Inflammatory macrophage treated with lipopolysaccharide for 4 hours (primary cell): ENCODE data around the gene HTRA3.

Experiments used
- DNase-seq: peaks from one replicate; pipeline ENCODE4 v3.0.0-alpha.2; 2020

The HTRA3 gene

DNA sequence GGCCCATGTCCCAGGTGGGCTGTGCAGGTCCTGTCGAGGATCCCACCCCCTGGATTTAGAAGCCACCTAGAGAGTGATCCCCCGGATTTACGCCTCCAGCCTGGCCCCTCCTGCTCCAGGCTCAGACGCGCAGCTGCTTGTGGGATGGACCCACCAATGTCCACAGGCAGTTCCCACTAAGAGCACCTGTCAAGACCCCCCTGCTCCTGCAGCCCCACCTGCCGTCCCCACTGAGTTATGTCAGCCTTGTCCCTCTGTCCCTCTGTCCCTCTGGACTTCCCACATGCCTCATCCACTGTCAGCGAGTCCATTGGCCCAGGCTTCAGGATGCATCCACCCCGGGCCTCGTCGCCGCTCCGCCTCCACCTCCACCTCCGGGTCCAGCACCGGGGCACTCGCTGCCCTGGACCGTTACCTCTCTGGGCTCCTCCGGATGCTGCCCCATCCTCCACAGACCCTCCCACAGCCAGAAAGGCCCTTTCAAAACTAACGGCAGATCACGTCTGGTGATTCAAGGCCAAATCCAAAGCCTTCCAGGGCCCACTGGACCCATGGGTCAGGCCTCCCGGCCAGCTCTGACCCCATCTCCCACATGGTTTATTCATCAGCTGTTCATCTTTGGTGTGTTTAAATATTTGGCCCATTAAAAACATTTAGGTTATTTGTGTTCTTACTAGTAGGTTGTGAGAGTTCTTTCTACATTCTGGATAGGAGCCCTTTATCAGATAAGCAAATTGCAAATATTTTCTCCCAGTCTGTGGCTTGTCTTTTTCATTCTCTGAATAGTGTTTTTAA, 28.3 kb downstream of the HTRA3 start:
- no peak for DNase-seq

DNA sequence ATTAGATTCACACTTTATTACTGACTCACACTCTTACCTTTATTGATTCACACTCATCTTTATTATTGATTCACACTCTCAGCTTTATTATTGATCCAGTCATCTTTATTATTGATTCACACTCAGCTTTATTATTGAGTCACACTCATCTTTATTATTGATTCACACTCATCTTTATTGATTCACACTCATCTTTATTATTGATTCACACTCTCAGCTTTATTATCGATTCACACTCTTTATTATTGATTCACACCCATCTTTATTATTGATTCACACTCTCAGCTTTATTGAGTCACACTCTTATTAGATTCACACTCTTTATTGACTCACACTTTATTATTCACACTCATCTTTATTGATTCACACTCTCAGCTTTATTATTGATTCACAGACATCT, 31.3 kb downstream of the HTRA3 start:
- no peak for DNase-seq

DNA sequence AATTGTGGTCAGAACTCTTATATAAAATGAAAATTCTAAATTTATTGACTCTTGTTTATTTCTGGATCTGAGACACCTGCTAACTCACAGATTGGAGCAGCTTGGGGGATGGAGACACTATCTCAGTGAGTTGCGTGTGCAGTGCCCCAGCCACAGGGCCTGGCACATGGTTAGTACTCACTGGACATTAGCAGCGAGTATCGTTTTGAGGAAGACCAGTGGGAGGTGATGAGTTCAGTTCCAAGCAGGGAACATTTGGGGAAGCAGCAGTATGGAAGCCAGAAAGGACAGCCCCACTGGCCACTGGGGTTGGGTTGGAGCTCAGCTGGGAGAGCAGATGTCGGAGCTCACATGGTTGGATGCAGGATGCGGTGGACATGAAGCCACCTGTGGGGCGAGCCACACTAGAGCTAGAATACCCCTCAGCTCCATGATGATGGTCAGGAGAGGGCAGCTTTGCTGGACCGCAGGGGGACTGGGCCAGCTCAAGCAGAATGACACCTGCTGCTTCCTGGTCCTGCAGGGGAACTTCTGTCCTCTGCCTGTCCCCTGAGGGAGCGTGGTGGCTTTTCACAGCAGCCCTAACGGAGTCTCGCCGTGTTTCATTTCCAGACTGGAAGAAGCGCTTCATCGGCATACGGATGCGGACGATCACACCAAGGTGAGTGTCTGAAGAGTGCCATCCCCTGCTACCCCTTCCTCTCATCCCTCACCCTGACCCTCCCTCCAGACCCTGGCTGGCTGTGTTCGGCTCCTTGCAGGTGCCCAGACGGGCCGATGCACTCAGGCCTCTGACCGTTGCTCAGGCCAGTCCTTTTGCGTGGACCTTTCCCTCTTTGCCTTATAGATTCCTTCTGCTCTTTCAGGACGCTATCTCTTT, 32.5 kb downstream of the HTRA3 start:
- DNase-seq = peak; percentile 48

DNA sequence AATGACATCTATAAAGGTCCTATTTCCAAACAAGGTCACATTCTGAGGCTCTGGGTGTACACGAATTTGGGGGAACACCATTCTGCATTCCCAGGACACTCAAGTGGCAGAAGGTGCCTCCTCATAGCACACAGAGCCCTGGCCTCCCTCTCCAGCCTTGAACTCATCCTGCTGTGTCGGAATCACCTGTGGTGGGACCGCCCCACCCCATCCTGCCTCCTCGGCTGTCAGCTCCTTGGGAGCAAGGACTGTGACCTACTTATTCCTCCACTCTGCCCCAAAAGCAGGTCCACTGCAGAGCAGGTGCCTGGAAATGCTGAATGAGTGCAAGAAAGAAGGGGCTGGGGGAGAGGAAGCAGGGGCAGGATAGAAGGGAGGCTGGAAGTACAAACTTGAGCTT, 33.5 kb downstream of the HTRA3 start:
- no peak for DNase-seq

DNA sequence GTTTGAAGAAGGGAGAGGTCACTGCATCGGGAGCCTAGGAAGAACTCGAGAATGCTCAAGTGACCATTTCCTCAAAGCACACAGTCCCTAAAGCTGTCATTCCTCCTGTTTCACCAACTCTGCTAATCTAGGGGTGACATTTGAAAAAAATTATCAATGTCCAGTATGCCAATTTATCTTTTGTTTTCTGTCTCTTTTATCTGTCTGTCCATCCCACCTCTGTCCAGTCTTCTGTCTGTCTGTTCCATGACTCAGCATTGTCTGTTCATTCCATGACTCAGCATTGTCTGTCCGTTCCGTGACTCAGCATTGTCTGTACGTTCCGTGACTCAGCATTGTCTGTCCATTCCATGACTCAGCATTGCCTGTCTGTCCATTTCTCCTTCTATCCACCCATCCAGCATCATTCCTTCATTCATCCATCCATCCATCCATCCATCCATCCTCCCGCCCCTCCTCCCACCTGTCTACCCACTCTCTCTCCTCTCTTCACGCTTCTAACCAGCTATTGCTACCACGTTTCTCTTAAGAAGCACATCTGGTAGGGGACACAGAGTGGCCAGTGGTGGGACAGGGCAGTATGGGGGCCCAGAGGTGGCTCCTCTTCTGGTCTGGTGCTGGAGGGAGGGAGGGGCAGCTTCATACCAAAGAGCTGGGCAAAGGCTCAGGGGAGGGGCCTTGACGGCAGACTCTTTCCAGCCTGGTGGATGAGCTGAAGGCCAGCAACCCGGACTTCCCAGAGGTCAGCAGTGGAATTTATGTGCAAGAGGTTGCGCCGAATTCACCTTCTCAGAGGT, 34.1 kb downstream of the HTRA3 start:
- DNase-seq = peak; percentile 67

DNA sequence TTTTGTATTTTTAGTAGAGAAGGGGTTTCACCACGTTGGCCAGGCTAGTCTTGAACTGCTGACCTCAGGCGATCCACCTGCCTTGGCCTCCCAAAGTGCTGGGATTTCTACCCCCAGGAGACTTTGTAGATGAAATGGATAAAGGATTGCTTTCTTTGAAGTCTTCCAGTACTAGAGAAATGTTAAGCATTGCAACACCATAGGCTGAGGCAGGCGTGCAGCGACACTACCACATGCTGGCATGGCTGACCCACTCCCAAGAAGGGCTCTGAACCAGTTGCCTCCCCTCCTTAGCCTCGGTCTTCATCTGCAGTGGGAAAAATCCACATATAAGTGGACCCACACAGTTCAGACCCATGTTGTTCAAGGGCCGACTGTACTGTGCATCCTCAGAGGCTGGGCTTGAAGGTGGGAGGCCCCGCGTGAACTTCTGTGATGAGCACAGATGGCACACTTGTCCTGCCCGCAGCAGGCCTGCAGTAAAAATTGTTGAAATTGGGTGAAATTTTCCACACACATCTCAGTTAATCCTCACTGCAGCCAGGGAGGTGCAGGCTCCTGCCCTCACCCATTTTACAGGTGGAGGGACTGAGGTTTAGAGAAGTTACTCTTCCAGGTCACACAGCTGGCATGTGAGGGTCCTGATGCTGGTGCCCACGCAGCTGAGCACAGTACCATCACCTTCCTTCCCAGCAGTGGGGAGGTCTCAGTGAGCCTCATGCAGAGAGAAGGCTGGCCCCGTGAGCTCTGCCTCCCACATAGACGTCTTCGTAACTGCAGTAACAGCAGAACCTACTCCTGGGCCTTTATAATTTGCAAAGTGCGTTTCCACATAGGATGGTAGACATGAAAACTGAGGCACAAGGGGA, 35.5 kb downstream of the HTRA3 start:
- no peak for DNase-seq

DNA sequence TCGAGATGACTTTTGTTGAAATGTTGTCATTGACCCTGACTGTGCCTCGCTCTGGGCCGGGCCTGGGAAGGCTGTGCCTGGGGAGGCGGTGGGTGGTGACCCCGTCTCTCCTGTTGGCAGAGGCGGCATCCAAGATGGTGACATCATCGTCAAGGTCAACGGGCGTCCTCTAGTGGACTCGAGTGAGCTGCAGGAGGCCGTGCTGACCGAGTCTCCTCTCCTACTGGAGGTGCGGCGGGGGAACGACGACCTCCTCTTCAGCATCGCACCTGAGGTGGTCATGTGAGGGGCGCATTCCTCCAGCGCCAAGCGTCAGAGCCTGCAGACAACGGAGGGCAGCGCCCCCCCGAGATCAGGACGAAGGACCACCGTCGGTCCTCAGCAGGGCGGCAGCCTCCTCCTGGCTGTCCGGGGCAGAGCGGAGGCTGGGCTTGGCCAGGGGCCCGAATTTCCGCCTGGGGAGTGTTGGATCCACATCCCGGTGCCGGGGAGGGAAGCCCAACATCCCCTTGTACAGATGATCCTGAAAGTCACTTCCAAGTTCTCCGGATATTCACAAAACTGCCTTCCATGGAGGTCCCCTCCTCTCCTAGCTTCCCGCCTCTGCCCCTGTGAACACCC, 36.4 kb downstream of the HTRA3 start:
- no peak for DNase-seq

DNA sequence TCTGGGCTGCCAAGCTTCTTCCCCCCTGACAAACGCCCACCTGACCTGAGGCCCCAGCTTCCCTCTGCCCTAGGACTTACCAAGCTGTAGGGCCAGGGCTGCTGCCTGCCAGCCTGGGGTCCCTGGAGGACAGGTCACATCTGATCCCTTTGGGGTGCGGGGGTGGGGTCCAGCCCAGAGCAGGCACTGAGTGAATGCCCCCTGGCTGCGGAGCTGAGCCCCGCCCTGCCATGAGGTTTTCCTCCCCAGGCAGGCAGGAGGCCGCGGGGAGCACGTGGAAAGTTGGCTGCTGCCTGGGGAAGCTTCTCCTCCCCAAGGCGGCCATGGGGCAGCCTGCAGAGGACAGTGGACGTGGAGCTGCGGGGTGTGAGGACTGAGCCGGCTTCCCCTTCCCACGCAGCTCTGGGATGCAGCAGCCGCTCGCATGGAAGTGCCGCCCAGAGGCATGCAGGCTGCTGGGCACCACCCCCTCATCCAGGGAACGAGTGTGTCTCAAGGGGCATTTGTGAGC, 37.0 kb downstream of the HTRA3 start:
- no peak for DNase-seq

DNA sequence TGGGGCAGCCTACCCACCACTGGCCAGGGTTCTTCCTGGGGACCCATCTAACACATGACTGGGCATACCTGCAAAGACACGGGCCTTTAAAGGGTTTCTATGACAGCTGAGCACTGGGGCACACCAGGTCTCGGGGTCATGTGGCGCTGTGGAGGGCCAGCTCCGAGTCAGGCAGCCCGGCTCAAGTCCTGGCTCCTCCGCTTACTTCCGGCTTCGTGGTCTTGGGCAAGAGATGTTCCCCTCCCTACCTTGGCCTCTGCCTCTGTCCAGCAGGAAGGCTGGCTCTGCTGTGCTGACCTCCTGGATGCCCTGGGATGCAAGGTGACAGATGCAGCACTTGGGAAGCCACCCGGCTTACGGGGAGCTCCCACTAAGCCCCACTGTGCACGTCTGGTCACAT, 37.6 kb downstream of the HTRA3 start:
- DNase-seq = no peak

DNA sequence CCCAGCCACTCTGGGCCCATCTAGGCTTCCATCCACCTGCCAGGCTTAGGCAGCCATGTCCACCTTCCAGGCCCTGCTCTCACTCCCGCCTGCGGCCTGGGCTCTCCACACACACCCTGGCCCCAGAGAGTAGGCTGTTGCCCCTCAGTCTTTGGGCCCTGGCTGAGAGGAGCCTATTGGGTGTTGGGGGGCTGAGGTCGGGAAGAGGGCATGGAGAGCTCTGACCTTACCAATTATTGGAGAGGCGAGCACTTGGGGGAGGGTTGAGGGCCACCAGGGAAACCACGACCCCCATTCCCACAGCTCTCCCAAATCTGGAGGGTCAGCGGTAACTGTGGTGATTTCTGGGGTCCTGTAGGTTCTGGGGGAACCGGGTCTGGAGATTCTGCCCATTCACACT, 38.2 kb downstream of the HTRA3 start:
- DNase-seq = no peak

DNA sequence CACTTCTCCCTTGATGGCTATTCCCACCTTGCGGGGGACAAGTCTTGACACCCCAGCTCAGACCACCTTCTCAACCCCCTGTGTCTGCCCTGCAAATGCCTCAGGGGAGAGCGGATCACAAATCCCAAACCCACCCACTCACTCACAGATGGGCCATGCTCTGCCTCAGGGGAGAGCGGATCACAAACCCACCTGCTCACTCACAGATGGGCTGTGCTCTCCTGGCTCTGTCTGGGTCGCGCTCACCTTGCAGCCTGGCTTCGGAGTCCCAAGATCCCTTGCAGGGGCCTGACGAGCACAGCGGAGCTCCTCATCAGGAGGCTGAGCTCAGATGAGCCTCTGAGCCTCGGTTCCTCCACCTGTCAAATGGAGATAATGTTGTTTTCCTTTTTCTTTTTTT, 38.6 kb downstream of the HTRA3 start:
- no peak for DNase-seq

DNA sequence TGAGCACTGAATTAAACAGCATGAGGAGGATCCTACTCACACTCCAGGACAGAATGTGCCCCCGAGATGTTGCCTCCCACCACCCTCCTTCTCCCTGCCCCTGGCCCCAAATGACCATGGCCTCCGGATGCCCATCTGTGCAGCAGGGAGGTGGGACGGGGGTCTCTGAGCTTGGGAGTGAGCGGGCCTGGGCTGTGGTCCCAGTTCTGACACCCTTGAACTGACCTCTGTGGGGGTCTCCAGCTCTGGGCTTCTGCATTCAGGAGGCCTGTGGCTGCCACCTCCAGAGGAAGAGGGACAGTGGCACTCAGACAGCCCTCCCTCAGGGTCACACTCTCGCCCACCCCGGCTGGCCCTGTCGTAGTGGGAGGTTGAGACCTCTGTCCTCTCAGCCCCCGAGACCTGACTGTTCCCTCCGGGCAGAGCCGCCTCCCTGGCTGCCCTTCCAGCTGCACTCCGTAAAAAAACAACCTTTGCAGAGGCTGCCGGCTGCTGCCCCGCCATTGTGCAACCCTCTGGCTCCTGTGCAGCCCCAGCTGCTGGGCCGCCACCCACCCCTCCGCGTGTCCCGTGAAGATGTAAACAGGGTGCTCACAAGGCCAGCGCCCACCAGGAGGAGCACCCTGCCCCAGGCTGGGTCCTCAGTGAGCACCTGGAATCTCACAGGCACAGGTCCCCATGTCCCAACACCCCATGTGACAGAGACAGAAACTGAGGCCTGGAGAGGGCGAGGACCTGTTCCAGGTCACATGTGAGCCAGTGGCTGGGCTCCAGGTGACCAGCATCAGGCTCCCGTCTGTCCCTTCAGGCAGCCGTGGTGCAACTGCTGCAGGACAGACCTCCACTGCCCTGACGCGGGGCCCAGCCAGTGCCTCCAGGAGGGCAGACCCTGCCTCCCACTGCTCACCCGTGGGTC, 39.6 kb downstream of the HTRA3 start:
- no peak for DNase-seq

DNA sequence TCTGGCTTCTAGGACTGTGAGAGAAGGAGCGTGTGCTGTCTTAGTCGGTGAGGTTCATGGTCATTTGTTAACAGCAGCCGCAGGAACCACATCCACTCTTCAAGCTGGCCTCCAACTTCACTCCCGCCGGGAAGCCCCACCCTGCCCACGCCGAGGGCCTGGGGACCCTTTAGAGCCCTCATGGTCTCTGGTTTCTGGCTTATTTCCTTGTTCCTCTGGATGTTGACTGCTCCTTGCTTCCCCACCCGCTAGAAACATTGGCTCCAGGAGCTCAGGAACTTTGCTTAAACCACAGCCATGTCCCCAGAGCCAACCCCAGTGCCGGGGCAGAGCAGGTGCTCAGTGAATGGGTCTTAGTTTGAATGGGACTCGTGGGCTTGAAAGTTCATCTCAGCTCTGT, 40.8 kb downstream of the HTRA3 start:
- DNase-seq = no peak

DNA sequence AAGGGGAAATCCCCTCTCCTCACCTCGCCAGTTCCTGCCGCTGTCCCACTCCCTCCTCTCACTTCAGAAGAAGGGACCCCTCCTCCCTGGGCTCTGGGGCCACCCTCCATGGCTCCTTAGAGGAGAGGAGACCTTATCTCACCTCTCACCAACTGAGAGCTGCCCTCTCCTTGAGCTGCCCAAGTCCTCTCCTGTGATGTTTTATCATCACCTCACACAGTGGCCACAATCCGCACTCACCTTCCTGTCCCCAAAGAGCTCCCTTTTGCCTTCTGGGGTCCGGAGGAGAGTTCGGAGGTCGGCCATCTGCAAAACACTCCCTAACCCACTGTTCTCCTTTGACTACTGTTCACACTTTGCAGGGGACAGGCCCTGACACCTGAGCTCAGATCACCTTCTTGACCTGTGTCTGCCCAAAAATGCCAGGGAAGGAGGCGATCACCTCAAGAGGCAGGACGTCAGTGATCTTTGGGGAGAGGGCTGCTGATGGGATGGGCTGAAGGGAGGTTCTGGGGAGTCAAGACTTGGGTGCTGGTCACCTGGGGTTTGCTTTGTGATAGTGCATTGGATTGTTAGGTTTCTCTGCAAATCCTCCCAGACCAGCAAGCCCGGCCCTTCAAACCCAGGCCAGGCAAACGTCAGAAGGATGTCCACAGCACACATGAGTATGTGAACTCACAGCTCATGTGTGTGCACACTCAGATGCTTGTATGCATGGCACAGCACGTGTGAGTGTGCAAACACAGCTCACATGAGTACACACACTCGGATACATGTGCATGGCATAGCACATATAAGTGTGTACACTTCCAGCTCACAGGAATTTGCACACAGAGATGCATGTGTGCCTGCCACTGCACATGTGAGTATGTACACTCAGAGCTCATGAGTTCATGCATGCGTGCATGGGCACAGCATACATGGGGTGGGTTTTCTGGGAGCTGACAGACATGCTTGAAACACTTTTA, 41.8 kb downstream of the HTRA3 start:
- DNase-seq = no peak

DNA sequence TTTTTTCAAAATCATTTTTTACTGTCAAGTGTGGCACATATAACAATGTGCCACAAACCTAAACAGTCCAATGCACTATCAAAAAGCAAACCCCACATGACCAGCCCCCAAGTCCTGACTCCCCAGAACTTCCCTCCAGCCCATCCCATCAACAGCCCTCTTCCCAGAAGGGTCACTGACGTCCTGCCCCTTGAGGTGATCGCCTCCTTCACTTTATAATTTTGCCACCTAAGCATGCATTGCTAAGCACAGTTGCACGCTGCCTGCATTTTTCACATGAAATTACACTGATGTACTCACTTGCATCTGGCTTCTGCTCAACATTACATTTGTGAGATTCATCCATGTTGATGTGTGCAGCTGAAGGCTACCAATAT, 42.5 kb downstream of the HTRA3 start:
- no peak for DNase-seq

DNA sequence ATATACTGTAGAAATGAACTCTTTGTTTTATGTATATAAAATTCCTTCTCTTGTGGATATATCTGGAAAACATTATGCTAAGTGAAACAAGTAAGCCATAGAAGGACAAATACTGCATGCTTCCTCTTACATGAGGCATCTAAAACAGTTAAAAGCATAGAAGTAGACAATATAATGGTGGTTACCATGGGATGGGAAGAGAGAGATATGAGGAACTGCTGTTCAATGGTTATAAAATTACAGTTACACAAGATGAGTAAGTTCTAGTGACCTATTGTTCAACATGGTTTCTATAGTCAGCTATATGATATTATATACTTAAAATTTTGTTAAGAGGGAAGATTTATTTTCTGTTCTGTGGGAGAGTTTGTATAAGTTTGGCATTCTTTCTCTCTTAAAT, 43.4 kb downstream of the HTRA3 start:
- peak; percentile 24 for DNase-seq

DNA sequence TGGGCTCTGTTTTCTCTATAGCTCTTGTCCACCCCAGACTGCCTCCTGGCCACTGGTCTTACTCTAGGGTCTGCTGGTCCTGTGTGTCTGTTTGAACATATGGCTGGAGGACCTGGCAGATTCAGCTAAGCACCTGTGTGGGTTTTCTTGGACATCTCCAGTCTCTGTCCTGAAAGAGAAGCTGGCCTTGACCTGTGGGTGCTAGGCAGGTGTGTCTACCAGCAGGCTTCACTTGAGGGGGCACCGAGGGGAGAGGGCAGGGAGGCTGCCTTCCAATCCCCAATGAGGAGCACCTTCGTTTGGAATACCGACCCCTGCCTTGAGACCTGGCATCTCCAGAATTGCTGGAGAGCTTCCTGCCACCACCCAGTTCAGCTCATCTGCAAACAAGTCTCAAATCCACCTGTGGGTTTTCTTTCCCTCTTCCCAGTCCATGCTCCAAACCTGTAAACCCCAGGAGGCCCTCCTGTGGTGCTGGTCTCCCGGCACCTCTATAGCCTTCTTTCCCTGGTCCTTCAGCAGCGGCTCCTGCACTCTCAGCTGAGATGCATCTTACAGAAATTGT, 45.2 kb downstream of the HTRA3 start:
- no peak for DNase-seq

DNA sequence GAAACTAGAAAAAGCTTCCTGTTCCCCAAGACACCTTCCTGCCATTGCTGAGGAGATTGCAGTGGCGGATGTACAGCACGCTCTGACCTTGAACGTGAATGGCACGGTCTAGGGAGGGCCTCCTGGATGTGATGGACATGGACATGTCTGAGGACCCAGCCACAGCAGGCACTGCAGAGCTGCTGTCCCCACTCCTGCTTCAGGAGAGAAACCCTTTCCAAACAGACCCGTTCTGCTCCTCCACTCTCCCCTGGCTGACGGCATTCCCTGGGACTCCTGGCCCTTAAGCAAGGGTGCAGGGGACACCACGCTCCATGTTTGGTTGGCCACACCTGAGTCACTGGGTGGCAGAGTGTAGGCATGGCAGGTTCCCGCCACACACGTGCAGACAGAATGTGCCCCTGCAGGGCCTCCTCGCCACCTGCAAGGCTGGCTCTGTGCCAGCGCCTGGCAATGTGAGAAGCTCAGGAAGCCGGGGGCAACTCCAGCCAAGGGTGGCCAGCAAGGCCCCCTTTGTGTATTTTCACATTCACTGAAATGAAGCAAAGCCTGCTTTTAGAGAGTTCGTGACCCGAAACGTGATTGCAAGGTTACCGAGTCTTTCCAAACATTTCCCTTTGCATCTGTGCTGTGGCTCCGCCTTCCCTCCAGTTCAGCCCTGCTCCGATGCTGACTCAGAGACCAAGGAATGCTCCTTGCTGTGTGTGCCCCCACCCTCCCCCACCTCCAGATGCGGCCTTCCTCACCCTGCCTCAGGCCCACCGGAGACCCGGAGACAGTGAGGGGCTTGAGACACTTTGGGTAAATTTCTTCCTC, 46.1 kb downstream of the HTRA3 start:
- DNase-seq = no peak
